Large intestine (tissue), 3 donors: ENCODE measurements around the gene TSKU. TPM values are rescaled to one million over a fixed set of nuclear protein-coding genes. Genes with fewer than 3 reads are reported as not detected.
A peak's percentile ranks its signal among the peaks of the same experiment; 100 is the strongest.

Source experiments
- DNase-seq, 2 donors: peaks; one replicate each; pipeline versions ENCODE4 v3.0.0 to v3.0.0-alpha.2; 2013
- H3K27ac ChIP-seq: one replicate; pipeline ENCODE4 v1.5.1; 2013; ENCODE audit warnings: low read length
- H3K27me3 ChIP-seq: 2 replicates; pipeline ENCODE4 v1.6.1; 2013; ENCODE audit warnings: low read length; ENCODE audit not compliant: control insufficient read depth, insufficient read depth
- H3K36me3 ChIP-seq: 2 replicates; pipeline ENCODE4 v1.6.1; 2013; ENCODE audit warnings: low read length; ENCODE audit not compliant: control insufficient read depth, insufficient read depth
- H3K4me1 ChIP-seq: one replicate; pipeline ENCODE4 v1.6.1; 2013; ENCODE audit warnings: low read length; ENCODE audit not compliant: control insufficient read depth, insufficient read depth
- H3K4me3 ChIP-seq: one replicate; pipeline ENCODE4 v1.5.1; 2013; ENCODE audit warnings: low read length
- H3K9me3 ChIP-seq: one replicate; pipeline ENCODE4 v1.6.1; 2013; ENCODE audit warnings: mild to moderate bottlenecking, low read depth, low read length, moderate library complexity; ENCODE audit not compliant: control insufficient read depth
- WGBS: methylation state at CpG from one replicate; pipeline ENCODE4 v1.1.5; 2013; ENCODE audit warnings: low lambda C conversion rate; ENCODE audit not compliant: insufficient coverage; 5-methylcytosine and 5-hydroxymethylcytosine counted together
- polyA plus RNA-seq: library from polyadenylated mRNA; unstranded; fragments of 120-200 nt; gene quantifications from one replicate; pipeline ENCODE4 v1.2.1, GENCODE V29; 2013

The TSKU gene
- polyA plus RNA-seq, 1 donor = 26.6 TPM

DNA sequence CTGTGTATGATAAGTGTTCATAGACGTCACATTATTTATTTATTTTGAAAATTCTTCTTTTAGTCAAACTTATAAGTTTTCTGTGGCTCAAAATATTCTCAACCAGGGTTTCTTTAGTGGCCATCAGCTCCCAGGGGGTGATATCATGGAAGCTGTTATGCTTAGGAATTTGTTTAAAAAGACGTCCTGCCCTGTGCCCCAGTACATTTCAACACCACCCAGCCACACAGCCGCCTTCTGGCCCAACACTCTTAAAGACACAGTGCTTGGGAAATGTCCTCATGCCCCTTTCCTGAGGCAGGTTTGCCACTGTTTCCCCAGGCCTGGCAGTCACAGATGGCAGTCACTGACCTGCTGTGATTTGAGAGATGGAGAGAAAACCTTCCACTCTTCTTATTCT is 19.9 kb downstream of the TSKU start:
- no peak for DNase-seq
- no peaks in the 10 kb centered on the region for H3K27me3 ChIP-seq
- H3K36me3 ChIP-seq = peaks cover 2% of the 10 kb centered on the region
- peaks cover 21% of the 10 kb centered on the region for H3K4me1 ChIP-seq
- H3K4me3 ChIP-seq = no peak overlapping the region
- H3K9me3 ChIP-seq = no peaks in the 10 kb centered on the region
- 50% methylated on average over 1 of the region's 3 CpGs for WGBS
- H3K27ac ChIP-seq = no peak overlapping the region

DNA sequence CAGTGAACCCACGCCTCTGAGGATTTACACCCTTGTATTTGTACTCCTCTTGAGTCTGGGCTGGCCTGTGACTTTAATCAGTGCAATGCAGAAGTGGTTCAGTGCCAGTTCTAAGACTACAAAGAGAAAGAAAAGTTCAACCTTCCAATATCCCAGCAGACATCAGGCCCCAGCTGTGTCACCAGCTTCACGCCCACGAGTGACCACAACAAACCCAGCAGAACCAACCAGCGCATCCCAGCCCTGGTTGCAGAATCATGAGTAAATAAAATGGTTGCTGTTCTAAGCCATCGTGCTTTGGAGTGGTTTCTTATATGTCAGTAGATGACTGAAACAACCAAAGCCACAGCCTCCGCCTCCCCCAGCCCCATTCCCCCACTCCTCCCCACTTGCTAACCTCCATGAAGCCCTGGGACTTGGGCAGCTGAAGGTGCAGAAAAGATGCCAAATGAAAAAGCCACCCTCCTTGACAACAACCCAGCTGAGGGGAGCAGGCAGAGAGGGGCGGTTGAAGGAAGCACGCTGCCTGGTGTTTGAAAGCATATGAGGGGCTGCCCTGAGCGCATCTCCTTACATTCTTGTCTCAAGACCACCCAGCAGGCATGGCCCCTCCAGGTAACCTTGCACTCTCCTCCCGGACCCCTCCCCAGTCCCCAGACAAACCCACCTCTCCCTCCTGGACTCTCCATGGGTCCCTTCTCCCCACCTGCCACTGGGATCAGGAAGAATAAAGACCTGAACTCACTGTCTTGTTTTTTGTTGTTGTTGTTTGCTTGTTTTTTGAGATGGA is 20.9 kb downstream of the TSKU start:
- Histone ChIP-seq H3K27ac (no peak overlapping the region), H3K9me3 (no peaks in the 10 kb centered on the region), H3K36me3 (no peaks in the 10 kb centered on the region), H3K27me3 (no peaks in the 10 kb centered on the region), H3K4me3 (no peak overlapping the region), H3K4me1 (peaks cover 15% of the 10 kb centered on the region)
- WGBS = 100% methylated on average over 1 of the region's 10 CpGs
- DNase-seq = no peak

DNA sequence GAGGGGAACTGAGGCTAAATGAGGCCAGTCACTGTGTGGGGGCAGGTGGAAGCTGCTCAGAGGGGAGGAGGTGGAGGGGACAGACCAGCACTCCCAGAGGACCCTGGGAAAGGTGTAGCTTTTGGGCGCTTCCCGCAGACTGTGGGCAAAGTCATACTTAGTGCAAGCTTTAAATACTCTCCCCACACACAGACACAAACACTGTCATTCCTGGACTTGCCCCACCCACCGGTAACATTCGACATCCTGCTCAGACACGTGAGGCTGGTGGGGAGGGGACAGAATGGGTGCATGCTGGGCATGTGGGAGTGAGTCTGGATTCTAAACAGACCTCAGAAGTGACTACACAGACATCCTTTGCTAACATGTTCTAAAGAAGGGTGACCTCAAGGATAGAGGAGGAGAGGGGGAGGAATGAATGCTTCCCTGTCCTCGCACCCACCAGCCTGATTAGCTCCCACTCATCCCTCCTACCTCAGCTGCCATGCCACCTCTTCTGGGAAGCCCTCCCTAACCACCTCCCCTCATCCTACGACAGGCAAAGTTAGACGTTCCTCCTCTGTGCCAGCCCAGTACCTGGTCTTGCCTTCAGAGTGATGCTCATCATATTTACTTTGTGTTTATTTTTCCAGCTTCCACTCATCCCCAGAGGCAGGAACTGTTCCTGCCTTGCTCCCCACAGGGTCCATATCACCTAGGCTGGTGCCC is 22.2 kb downstream of the TSKU start:
- no CpG with 5 or more reads among the region's 8 CpGs for WGBS
- Histone ChIP-seq H3K36me3 (no peaks in the 10 kb centered on the region), H3K4me1 (peaks cover 10% of the 10 kb centered on the region), H3K27ac (no peak overlapping the region), H3K27me3 (no peaks in the 10 kb centered on the region), H3K4me3 (no peak overlapping the region), H3K9me3 (no peaks in the 10 kb centered on the region)
- DNase-seq = no peak

DNA sequence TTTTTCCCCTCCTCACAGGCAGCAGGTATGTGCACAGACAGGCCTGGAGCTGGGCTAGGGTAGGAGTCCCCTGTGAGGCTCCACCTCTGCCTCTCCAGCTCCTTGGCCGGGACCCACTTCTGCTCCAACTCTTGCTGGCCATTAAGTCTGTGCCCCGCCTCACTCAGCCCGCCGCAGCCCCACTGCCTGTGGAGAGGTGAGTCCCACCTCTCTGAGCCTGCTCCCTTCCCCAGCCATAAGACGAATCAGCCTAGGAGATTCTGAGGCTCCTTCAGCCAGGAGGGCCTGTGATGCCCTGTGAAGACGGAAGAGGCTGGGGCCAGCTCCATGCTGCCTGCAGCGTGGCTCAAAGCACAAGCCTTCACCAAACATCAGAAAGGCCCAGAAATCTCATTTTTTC is 23.0 kb downstream of the TSKU start:
- WGBS = no CpG with 5 or more reads among the region's 7 CpGs
- no peak for DNase-seq

DNA sequence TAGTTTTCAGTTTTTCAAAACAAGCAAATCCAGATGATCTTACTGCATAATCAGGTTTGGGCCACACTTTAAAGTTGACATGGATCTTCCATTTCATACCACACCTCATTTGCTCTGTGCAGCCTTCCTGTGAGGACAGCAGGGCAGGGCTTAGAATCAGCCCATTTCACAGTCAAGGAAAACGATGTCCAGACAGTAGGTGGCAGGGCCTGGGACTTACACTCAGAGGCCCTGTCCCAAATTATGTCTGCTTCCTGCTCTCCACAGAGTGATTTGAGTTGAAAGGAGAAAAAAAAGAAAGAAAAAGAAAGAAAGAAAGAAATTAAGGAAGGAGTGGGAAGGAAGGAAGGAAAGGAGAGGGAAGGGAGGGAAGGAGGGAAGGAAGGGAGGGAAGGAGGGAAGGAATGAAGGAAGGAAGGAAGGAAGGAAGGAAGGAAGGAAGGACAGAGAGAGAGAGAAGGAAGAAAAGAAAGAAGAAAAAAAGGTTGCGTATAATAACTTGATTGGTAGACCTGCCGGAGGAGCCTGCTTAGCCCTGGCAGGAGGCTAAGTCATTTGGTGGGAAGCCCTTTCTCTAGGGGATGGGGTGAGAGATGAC is 23.6 kb downstream of the TSKU start:
- Histone ChIP-seq H3K27ac (no peak overlapping the region), H3K4me3 (no peak overlapping the region), H3K4me1 (peaks cover 4% of the 10 kb centered on the region), H3K9me3 (no peaks in the 10 kb centered on the region), H3K36me3 (no peaks in the 10 kb centered on the region), H3K27me3 (no peaks in the 10 kb centered on the region)
- DNase-seq = no peak
- WGBS = 92% methylated on average over 2 of the region's 3 CpGs

More for the DNA sequence above, 23.0 kb downstream of the TSKU start:
- no peaks in the 10 kb centered on the region for H3K27me3 ChIP-seq
- no peak overlapping the region for H3K27ac ChIP-seq
- peaks cover 8% of the 10 kb centered on the region for H3K4me1 ChIP-seq
- H3K4me3 ChIP-seq = no peak overlapping the region
- H3K36me3 ChIP-seq = no peaks in the 10 kb centered on the region
- no peaks in the 10 kb centered on the region for H3K9me3 ChIP-seq

DNA sequence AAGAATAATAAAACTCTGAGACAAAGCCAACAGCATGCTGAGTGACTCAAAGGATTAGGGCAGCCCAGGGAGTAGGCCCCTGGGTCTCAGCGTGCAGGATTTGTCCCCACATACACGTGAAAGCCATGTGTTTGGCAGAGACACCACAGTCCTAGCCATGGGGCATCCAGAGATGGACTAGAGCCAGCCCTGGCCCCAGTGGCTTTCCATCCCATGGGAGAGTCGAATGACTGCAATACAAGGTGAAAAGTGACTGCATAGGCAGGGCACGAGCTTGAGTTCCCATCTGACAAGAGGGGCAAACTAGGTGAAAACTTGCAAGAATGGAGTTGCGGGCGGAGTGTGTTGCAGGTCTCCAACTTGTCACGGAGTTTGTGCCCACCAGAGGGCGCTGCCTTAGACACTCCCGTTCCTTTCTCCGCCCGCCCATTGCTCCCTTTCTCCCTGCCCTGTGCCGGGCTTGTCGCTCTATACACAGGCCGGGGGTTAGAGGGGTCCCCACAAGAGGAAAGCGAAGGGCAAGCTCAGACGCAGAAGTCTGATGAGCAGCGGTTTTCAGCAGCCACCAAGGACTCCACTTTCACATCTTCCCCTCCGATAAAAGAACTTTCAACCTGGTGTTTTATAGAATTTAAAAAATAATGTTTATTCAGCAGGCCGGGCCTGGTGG is 24.2 kb downstream of the TSKU start:
- no peak overlapping the region for H3K27ac ChIP-seq
- H3K4me3 ChIP-seq = no peak overlapping the region
- H3K9me3 ChIP-seq = no peaks in the 10 kb centered on the region
- H3K4me1 ChIP-seq = peaks cover 4% of the 10 kb centered on the region
- H3K27me3 ChIP-seq = no peaks in the 10 kb centered on the region
- no peaks in the 10 kb centered on the region for H3K36me3 ChIP-seq
- peak; percentile 62 to 68 for DNase-seq
- WGBS = 67% methylated on average over 1 of the region's 19 CpGs

DNA sequence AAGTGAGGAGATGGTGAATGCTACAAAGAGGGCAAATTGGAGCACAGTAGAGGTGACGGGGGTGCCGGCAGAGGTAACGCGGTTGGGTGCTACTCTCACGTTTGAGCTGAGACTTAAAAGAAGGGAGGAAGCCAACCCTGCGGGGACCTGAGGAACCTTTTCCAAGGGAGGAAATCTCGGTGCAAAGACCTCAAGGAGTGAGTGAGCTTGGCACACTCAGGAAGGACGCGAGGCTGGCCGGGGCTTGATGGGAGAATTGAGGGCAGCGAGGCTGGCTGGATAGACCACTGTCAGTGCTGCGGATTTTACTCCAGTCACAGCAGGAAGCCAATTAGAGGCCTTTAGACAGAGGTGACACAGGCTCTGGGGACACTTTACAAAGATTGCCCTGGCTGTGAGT is 25.0 kb downstream of the TSKU start:
- WGBS = no CpG with 5 or more reads among the region's 12 CpGs
- no peak overlapping the region for H3K4me3 ChIP-seq
- H3K27me3 ChIP-seq = no peaks in the 10 kb centered on the region
- peaks cover 4% of the 10 kb centered on the region for H3K4me1 ChIP-seq
- no peaks in the 10 kb centered on the region for H3K36me3 ChIP-seq
- H3K9me3 ChIP-seq = no peaks in the 10 kb centered on the region
- no peak overlapping the region for H3K27ac ChIP-seq
- no peak for DNase-seq

DNA sequence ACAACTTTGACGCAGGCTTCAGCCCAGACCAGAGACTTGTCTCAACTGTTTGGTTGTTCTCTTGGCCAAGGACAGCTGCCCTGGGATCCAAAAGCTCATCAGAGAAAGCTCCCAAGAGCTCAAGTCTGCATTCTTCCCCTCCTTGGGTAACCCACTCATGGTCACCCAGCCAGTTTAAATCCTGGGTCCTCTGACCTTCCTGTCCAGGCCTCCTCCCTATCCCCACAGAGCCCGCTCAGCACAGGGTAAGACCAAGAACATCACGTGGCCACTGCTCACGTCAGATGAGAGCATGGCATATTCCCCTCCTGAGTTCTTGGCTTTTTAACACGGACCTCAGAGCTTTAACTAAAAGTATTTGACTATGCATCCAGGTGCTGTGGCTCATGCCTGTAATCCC is 25.8 kb downstream of the TSKU start:
- no peaks in the 10 kb centered on the region for H3K27me3 ChIP-seq
- no peak for DNase-seq
- no CpG with 5 or more reads among the region's 5 CpGs for WGBS
- peaks cover 4% of the 10 kb centered on the region for H3K4me1 ChIP-seq
- no peak overlapping the region for H3K4me3 ChIP-seq
- no peaks in the 10 kb centered on the region for H3K36me3 ChIP-seq
- no peak overlapping the region for H3K27ac ChIP-seq
- H3K9me3 ChIP-seq = no peaks in the 10 kb centered on the region

DNA sequence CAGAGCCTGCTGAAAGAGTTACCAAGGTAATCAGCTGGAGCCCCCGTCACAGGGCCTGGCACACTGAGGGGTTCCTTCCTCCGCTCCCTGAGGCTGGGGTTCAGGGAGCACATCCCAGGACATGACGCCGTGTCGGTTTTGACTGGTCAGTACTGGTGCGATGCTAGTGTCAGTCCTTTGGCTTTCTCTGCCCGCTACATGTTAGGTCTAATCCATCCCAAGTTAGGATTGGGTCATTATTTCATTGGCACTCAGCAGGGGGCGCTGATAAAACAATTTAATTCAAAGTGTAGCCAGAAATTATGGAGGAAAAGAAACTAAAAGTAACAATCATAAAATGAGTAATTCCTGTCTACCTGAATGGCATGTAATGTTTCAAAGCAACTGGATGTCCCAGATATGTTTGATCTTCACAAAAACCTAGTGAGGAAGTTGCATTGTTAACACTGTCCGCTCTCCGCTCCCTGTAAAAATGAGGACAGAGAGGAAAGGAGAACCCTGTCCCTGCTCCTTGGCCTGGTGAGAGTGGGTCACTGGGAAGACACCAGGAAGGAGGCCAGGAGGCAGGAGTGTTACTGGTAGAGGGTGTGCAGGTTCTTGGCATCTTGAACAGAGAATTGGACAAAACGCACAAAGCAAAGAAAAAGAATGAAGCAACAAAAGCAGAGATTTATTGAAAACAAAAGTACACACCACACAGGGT is 27.1 kb downstream of the TSKU start:
- no peaks in the 10 kb centered on the region for H3K27me3 ChIP-seq
- H3K4me3 ChIP-seq = no peak overlapping the region
- H3K9me3 ChIP-seq = no peaks in the 10 kb centered on the region
- no peak overlapping the region for H3K27ac ChIP-seq
- DNase-seq = peak in 1 of 2 donors; percentile 45
- peaks cover 4% of the 10 kb centered on the region for H3K4me1 ChIP-seq
- WGBS = 80% methylated on average over 3 of the region's 11 CpGs
- no peaks in the 10 kb centered on the region for H3K36me3 ChIP-seq

DNA sequence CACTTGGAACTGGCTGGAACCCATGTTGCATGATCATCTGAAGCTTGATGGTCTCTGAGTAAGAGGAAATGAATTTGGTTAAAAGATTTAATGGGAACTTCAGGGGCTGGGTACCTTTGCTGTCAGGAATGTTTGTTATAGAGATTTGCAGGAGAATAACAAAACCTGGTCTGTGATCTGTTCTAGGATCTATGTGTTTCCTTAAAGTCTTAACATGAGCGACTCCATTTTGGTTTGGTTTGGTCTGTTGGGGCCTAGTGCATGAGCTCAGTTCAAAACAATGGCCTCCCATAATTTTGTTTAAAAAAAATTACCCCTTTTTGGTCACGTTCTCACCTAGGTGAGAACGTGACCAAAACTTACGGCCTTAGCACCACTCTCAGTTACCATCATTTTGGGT is 28.1 kb downstream of the TSKU start:
- DNase-seq = no peak
- Histone ChIP-seq H3K9me3 (no peaks in the 10 kb centered on the region), H3K4me3 (no peak overlapping the region), H3K27me3 (no peaks in the 10 kb centered on the region), H3K4me1 (peaks cover 4% of the 10 kb centered on the region), H3K27ac (no peak overlapping the region), H3K36me3 (no peaks in the 10 kb centered on the region)
- WGBS = 100% methylated on average over 3 of the region's 4 CpGs
